GM19328 (cell line): Measurements from ENCODE around the gene IL18BP.

ENCODE experiments used
- ATAC-seq: cut with Tn5 transposase; IDR thresholded peaks from one replicate; pipeline ENCODE4 v1.9.1; 2021; ENCODE audit warnings: mild to moderate bottlenecking, moderate library complexity; ENCODE audit not compliant: unreplicated experiment

IL18BP gene

DNA sequence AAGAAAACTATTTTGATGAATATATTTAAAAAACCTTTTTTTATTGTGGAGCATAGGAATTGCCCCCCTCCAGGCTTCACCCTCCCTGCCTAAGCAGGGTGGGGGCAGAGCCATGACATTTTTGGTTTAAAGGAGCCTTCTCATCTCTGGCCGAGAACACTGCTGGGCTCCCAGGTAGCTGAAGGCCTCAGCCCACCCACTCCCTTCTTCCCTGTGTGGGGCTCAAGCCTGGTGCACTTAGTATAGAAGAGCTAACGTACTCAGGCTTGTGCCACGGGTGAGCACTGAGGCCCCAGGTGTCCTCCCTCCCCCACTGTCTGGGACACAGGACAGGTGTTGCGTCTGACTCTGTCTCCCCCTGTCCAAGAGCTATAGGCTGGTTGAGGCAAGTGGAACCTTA, 2.2 kb upstream of the IL18BP start:
- ATAC-seq = no peak

DNA sequence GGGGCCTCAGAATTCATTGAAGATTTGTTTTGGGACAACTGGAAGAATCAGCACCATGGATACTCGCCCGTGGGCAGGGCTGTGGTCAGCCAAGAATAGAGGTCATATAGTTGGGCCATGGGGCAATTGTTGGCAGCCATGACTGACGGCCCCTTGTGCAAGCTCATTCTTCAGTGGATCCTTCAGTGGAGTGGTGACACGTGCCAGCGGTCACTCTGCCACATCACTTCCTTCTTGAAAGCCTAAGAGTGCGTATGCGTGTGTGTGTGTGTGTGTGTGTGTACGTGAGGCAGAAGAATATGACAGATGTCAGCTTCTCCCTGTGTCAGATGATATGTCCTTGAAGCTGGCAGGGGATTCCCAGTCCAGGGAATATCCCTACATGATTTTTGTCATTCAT, 1.8 kb upstream of the IL18BP start:
- ATAC-seq = no peak

DNA sequence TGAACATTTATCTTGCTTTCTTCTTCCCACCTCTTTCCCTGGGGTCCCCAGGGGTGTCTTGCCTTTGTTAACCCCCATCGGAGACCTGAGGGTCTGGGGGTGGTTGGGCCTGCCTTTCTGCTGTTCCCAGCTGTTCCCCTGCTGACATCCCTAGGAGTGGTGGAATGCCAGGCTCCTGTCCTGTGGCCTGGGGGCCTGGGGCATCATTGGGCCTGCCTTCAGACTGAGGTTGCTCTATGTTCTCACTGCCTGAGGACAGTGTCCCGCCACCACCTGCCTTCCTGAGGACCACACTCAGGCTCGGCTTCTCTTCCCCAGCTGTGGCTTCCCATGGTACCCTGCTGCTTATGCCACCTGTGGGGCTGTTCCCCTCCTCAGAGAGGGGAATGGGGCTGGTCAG, 1.1 kb upstream of the IL18BP start:
- ATAC-seq = no peak

DNA sequence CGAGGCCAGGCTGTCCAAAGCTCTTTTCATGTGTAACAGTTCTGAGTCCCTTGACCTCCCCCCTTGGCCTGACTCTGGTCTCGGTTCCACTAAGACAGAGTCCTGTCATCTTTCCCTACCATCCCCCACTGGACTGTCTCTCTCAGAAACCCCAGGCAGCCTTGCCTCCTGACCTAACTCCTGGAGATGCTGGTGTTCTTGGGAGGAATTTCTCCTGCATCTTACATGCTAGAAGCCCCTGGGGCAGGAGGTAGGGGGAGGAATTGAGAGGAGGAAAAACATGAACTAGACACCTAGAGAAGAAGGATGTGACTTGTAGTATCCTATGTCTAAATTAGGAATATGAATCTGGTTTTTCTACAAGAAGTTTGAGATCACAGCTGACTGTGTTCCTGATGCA, 648 bp upstream of the IL18BP start:
- ATAC-seq = no peak

DNA sequence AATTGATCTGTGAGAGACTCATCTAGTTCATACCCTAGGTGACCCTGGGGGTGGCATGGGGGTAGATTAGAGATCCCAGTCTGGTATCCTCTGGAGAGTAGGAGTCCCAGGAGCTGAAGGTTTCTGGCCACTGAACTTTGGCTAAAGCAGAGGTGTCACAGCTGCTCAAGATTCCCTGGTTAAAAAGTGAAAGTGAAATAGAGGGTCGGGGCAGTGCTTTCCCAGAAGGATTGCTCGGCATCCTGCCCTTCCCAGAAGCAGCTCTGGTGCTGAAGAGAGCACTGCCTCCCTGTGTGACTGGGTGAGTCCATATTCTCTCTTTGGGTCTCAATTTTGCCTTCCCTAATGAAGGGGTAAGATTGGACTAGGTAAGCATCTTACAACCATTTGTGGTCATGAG, 653 bp downstream of the IL18BP start:
- ATAC-seq = no peak

DNA sequence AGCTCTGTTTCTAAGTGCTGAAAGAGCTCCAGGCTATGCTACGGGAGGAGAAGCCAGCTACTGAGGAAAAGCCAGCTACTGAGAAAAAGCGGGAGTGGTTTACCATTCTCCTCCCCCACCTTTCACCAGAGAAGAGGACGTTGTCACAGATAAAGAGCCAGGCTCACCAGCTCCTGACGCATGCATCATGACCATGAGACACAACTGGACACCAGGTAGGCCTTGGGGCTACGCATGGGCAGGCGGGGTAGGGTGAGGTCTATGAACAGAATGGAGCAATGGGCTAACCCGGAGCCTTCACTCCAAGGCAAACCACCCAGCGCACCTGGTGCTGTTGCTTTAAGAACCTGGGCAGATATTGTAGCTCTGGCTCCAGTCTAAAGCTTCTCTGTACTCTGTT, 1.1 kb downstream of the IL18BP start:
- ATAC-seq = no peak

DNA sequence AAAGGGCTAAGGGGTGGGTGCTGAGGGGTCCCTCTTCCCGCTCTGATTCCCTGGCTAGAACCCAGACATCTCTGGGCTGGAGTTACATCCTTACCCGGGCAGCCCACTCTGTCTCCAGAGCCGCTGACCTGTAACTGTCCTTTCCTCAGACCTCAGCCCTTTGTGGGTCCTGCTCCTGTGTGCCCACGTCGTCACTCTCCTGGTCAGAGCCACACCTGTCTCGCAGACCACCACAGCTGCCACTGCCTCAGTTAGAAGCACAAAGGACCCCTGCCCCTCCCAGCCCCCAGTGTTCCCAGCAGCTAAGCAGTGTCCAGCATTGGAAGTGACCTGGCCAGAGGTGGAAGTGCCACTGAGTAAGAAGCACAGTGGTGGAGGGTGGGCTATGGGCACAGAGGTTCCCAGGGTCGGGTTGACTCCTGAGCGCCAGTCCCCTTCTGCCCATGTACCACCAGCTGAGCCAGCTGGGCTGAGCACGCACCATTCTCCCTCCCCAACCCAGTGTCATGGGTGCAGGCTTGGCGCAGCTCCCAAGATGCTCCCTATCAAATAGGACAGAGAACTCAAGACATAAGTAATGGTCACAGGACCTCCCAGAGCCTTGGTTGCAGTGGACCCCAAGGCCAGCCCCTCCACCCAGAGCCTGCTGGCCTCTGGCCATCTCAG, 1.6 kb downstream of the IL18BP start:
- no peak for ATAC-seq

DNA sequence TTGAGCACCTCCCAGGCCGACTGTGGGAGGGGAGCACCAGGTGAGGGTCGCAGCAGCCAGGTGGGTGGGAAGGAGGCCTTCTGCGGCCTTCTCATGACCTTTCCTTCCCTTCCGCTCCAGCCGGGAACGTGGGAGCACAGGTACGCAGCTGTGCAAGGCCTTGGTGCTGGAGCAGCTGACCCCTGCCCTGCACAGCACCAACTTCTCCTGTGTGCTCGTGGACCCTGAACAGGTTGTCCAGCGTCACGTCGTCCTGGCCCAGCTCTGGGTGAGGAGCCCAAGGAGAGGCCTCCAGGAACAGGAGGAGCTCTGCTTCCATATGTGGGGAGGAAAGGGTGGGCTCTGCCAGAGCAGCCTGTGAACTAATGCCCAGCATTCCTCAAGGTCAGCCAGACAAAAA, 2.6 kb downstream of the IL18BP start:
- no peak for ATAC-seq

DNA sequence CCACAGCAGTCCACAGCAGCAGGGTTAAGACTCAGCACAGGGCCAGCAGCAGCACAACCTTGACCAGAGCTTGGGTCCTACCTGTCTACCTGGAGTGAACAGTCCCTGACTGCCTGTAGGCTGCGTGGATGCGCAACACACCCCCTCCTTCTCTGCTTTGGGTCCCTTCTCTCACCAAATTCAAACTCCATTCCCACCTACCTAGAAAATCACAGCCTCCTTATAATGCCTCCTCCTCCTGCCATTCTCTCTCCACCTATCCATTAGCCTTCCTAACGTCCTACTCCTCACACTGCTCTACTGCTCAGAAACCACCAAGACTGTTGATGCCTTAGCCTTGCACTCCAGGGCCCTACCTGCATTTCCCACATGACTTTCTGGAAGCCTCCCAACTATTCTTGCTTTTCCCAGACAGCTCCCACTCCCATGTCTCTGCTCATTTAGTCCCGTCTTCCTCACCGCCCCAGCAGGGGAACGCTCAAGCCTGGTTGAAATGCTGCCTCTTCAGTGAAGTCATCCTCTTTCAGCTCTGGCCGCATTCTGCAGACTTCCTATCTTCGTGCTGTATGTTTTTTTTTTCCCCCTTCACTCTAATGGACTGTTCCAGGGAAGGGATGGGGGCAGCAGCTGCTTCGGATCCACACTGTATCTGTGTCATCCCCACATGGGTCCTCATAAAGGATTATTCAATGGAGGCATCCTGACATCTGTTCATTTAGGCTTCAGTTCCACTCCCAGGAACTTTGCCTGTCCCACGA, 3.3 kb downstream of the IL18BP start:
- ATAC-seq = no peak

DNA sequence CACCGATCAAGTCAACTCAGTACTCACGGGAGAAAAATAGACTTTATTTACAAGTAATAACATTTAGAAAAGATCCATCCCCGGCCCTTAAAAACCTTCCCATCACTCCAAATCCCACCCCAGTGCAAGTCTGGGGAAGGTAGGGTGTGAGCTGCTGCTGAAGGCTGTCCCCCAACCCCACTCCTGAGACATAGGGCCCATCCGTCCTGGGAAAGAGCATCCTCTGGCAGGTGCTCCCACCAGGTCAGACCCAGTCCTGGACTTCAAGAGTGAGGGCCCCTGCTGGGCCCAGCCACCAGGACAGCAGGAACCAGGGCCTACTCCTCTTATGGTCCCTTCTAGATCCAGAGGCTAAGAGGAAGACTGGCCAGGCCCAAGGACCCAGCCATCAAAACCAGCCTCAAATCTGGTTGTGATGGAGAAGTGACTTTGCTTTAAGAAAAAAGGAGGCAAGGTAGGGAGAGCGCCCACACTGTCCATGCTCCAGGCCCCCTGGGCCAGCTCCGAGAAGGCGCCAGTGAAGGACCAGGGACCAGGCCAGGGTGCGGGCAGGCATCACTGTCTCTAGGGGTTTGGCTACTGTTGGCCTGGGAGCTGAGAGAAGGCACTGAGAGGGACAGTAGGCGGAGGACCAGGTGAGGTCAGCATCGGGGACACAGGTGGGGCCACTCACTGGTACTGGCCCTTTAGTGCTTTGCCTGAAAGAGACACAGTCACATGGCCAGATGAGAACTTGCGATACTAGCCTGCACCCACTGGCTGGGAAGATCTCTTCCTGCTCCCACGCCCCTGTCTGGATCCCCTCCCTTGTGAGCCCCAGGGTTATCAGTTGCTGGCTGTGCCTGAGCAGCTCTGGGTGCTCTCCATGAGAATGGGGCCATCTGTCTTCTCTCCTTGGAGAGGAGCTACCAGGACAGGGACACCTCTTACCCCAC, 4.4 kb downstream of the IL18BP start:
- ATAC-seq = no peak

DNA sequence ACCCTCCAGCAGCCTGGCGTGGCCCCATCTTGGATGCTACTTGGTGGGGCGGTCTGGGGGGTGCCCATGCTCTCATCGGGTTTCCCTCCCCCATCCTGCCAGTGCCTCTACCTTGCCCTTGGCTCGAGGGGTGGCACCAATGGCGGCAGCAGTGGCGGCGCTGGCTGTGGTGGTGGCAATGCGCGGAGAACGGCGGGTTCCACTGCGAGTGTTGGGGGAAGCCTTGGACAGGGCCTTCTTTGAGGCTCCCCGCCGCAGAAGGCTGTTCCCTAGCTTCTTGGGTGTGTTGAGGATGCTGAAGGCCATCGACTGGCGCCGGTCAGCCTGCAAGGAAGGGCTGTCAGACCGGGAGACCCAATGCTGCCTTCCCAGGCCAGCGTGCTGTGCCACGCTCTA, 5.1 kb downstream of the IL18BP start:
- ATAC-seq = no peak

DNA sequence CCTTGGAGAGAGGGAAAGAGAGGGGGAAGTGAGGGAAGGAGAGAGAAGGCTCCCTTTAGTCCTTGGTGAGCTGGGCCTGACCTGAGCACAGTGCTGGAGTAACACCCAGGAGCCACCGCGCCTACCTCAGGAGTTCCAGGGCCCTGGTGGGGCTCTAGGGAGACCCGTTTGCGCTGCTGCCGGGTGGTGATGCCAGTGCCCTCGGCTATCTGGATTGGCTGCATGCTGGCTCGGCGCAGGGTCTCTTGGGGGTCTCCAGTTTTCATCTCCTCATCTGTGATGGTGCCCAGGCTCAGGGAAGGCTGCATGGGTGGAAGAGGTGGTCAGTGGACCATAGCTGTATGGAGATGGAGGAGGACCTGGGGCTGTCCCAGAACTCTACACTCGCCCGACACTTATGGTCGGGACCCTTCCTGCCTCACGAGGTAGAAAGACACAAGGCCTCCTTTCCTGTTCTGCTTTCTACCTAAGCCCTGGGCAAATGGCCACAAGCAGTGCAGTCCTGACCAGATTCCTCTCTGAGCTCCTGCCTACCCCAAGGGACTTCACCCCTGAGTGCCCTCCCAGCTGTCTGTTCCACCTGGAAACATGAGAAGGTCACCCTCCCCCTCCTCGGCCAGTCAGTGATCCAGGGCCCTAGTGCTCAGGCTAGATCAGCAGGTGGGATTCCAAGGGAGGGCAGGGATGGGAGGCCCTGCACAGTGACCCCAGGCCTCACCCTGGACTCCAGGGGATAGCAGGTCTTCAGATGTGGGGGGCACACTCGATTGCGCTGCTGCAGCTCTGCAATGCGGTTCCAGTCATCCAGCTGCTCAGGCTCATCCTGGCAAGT, 6.0 kb downstream of the IL18BP start:
- ATAC-seq = no peak

DNA sequence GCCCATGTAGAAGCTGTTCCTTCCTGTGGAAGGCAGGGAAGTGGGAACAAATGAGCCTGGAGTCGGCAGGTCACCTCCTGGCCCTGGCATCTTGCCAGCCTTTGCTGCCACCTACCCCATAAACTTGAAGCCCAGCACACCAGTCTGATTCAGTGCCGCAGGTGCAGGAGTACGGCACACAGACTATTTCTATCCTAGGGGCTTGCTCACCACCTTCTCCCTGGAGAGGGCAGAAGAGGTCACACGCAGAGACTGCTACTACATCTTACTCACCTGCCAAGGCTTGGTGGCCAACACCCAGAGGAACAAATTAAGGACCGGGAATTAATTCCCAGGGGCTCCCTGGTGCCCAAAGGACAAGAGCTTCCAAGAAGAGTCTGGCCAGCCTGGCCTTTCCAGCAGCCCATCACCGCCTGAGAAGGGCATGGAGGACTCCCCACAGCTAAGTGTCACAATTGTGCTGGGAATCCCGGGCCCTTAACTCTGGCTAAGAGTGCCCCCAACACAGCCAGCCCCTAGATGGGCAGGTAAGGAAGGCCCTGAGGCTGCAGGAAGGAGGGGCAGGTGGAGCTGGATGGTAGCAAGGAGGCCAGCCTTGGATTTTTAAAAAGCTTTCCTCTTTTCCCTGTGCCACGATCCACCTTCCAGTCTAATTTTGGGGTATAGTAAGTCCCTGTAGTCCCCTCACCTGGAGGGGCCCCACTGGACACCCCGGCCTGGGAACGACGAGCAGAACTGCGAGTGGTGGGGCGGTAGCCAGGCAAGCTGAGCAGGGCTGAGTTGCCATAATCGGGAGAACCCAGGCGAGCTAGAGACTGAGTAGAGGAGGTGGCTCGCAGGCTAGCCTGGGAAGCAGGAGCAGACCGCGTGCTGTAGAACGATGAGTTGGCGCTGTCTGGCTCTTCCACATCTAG, 6.9 kb downstream of the IL18BP start:
- no peak for ATAC-seq

DNA sequence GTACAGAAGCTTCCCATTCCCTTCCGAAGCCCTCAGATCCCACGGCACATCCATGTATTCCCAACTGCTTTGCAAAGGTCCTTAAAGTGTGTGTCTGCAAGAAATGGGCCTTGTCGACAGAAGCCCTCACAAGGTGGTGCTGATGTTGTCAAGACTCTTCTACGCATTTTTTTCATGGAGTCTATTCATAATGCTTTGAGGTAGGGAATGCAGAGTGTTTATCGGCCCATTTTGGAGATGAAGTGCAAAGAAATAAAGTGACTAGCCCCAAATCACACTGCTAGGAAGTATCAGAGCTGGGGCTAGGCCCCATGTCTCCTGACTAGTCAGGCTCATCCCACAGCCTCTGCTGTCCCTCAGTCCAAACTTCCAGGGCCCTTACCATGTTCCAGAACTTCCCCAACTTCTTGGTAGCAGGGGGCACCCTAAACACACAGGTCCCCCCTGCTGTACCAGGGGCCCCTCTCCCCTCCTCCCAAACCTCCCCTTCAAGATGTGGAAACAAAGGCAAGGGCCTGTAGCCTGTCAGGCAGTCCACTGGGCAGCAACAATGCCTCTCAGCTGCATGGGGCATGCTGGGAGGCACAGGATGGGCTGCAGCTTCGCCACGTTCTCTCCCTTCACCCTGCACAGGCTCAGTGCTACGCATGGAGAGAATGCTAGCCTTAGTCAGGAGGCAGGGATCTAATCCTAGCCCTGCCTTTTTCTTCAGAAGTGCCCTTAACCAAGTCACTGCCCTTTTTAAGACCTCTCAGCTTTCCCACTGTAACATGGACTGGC, 7.8 kb downstream of the IL18BP start:
- ATAC-seq = no peak

DNA sequence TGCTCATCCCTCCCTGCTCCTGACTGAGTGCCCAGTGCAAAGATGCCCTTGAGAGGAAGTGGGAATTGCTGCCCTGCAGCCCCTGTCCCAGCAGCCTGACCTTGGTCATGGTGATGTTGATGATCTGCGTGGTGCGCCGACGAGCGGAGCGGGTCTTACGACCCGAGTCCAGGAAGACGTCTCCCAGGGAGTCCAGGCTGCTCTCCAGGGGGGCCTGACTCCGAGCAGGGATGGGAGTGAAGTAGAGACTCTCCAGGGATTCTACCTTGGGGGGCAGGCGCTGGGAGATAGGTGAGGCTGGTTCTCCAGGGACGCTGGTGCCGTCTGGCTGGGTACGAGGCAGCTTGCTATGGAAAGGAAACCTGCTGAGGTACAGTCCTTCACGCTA, 8.4 kb downstream of the IL18BP start:
- ATAC-seq = no peak

DNA sequence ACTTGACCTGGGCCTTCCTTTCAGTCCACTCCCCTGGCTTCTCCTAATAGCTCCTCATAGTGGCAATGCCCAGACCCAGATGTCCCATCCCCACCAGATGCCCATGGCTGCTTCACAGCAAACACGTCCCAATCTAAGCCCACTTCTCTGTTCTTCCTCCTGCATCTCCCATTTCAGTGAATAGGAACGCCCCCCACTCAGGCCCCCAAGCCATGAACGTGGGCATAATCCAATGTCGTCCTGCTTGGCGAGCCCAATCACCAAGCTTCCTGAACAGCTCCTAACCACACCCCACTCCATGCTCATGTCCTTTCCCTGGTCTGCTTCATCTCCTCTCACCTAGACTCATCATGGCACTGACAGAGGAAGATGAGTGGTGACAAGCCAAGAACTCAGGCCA, 8.9 kb downstream of the IL18BP start:
- no peak for ATAC-seq

DNA sequence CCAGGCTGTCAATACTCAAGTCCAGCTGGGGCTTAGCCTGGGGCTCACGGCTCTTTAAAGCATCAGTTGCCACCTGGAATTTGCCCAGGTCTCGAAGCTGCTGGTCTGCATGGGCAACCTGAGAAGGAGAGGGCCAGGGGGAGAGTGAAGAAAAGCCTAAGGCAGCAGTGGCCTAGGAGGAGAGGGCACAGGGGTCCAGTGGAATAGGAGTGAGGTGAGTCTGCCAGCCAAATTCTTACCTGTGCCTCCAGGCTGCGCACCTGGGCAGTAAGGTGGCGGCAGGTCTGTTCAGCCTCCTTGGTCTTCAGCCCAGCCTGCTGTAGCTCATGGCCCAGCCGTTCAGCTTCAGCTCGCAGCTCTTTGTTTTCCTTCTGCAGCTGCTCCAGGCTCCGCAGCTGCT, 10.0 kb downstream of the IL18BP start:
- ATAC-seq = no peak

DNA sequence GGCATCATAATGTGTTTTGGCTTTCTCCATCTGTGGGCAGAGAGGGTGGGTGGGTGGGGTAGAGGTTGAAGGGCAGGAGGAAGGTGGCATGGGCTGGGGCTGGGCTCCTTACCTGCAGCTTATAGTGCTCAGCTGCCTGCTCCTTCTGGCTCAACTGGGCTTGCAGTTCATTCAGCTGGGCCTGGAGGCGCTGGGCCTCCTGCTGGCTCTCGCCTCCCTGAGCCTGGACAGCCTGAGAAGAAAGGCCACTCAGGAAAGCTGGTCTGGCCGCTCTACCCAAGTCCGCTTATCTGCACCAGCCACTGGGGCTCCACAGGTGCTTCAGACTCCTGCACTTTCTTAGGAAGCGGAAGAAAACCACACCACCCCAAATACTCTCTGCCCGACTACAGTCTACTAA, 10.4 kb downstream of the IL18BP start:
- no peak for ATAC-seq
